Mucosa of descending colon (tissue), 3 donors: ENCODE data around the gene SPOP. TPM values are rescaled to one million over a fixed set of nuclear protein-coding genes. Genes with fewer than 3 reads are reported as not detected.

ENCODE experiments used
- ATAC-seq: fragments of 200-7000 bp; cut with Tn5 transposase; one replicate; pipeline ENCODE4 v1.9.1; 2020; ENCODE audit warnings: mild to moderate bottlenecking, moderate library complexity
- DNase-seq, 3 donors: peaks; one replicate each; pipeline ENCODE4 v3.0.0-alpha.2; 2020
- H3K36me3 ChIP-seq: fragments of 200-600 bp; one replicate; pipeline ENCODE4 v1.8.0; 2021; ENCODE audit warnings: low read depth, mild to moderate bottlenecking
- H3K4me1 ChIP-seq: fragments of 200-600 bp; one replicate; pipeline ENCODE4 v1.8.0; 2021; ENCODE audit warnings: low read depth, mild to moderate bottlenecking
- H3K4me3 ChIP-seq: fragments of 200-600 bp; one replicate; pipeline ENCODE4 v1.8.0; 2021; ENCODE audit warnings: mild to moderate bottlenecking
- H3K9me3 ChIP-seq: fragments of 200-600 bp; one replicate; pipeline ENCODE4 v1.8.0; 2021; ENCODE audit warnings: mild to moderate bottlenecking
- intact Hi-C, 2 donors: fragments of 100-400 bp; cut with DNase I in 1 of 2; cut with micrococcal nuclease in 1 of 2; formaldehyde crosslinking; loops; one replicate each; pipeline versions ENCODE4 v1.11.0 to v1.11.1; 2022; cut with DNase I, micrococcal nuclease
- total RNA-seq, 3 donors: library from RNA; stranded (reverse); fragmentation: NEBNext Ultra II Directional in 2 of 3; extraction: Animal tissue kit (Norgen Biotek cat#: 25700) in 2 of 3; gene quantifications; one replicate each; pipeline versions ENCODE4 v1.2.1 to v1.2.4, GENCODE V29; 2021 to 2023
- TF ChIP-seq, protein P1 (sequence below): fragments of 200-600 bp; IDR thresholded peaks from one replicate; pipeline ENCODE4 v1.8.0; 2022; ENCODE audit warnings: antibody characterized with exemption, mild to moderate bottlenecking
- donor health status: DM: no; HTN: no; CAD: no; lungs with moderate emphysema.
- donor health status: DM: no; HTN: no; CAD: no.
- donor health status: DM: no; HTN: yes; CAD: no.

Gene SPOP
- total RNA-seq, 3 donors from 2014 or later: 47.6 to 213 (median 56.2) TPM

DNA sequence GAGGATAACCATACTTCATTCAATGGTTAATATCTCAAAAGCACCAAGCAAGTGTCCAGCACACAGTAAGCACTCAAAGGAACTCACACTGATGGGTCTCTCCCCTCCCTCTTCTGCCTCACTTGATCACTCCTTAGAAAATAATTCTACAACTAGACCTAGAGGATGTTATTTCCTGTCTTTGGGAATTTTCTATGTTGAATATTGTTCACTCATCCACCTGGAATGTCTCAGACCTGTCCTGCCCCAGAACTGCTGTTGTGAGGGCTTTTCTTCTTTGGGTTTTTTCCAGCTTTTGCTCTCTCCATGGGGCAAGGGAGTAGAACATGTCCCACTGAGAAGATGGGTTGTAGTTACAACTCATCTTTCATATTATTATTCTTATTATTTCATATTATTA is 76.9 kb downstream of the SPOP start:
- intact Hi-C loops: no loop called here
- Histone ChIP-seq H3K9me3 (no peaks in the 10 kb centered on the region), H3K4me1 (no peaks in the 10 kb centered on the region), H3K4me3 (no peak overlapping the region), H3K36me3 (no peaks in the 10 kb centered on the region)
- ATAC-seq (no peak), DNase-seq (no peak)
- TF ChIP-seq, protein P1, sequence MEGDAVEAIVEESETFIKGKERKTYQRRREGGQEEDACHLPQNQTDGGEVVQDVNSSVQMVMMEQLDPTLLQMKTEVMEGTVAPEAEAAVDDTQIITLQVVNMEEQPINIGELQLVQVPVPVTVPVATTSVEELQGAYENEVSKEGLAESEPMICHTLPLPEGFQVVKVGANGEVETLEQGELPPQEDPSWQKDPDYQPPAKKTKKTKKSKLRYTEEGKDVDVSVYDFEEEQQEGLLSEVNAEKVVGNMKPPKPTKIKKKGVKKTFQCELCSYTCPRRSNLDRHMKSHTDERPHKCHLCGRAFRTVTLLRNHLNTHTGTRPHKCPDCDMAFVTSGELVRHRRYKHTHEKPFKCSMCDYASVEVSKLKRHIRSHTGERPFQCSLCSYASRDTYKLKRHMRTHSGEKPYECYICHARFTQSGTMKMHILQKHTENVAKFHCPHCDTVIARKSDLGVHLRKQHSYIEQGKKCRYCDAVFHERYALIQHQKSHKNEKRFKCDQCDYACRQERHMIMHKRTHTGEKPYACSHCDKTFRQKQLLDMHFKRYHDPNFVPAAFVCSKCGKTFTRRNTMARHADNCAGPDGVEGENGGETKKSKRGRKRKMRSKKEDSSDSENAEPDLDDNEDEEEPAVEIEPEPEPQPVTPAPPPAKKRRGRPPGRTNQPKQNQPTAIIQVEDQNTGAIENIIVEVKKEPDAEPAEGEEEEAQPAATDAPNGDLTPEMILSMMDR: no peak

DNA sequence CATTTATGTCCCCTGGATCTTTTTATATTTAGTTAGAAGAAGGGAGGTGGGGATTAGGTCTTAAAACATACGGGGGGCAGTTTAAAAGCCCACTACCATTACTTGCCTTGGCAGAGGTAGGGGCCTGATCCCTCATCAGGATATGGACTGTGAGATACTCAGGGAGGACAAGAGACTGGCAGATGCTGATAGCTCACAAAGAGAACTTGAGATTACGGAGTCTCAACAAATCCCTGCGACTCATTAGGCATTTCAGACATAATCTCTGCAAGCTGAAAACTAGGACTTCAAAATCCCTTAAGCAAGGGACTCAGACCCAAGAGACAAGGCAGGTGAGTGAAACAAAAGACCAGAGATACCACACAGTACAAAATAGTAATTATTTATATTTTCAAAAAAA is 79.0 kb downstream of the SPOP start:
- DNase-seq (no peak), ATAC-seq (no peak)
- no peaks in the 10 kb centered on the region for H3K4me1 ChIP-seq
- H3K4me3 ChIP-seq: no peak overlapping the region
- H3K9me3 ChIP-seq: no peaks in the 10 kb centered on the region
- TF ChIP-seq, protein P1: no peak
- intact Hi-C loops: no loop called here
- no peaks in the 10 kb centered on the region for H3K36me3 ChIP-seq

DNA sequence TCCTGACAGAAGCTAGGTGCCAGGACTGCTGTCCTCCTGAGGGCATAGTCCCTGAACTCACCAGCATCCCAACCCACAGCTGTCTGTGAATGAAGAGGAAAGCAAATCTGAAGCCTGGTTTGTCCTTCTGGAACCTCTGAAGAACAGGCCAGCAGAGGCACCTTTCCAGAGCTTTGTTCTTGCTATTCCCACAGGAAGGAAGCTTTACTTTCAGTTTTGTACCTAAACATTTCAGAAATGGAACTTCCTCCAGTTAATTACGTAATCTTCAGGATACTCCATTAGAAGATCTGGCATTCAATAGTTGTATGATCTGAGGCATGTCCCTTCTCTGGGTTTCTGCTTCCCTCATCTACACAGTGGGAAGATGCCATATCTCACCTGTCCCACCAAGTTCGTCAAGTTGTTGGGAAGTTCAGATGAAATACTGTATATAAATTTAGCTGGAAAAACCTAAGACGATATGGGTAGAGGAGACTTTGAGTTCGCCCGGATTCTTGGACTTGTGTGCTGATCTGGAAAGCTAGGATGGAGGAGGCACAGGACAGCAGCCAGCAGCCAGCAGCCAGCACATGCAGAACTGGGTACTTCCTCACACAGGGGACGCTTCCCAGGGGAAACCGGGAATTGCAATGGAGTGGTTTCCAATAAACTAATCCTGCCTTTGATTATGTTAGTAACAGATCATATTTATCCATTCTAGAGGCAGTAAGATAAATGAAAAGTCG is 79.8 kb downstream of the SPOP start:
- Histone ChIP-seq H3K36me3 (no peaks in the 10 kb centered on the region), H3K4me3 (no peak overlapping the region), H3K9me3 (no peaks in the 10 kb centered on the region), H3K4me1 (no peaks in the 10 kb centered on the region)
- TF ChIP-seq, protein P1: no peak
- DNase-seq (no peak), ATAC-seq (no peak)
- intact Hi-C loops: no loop called here

DNA sequence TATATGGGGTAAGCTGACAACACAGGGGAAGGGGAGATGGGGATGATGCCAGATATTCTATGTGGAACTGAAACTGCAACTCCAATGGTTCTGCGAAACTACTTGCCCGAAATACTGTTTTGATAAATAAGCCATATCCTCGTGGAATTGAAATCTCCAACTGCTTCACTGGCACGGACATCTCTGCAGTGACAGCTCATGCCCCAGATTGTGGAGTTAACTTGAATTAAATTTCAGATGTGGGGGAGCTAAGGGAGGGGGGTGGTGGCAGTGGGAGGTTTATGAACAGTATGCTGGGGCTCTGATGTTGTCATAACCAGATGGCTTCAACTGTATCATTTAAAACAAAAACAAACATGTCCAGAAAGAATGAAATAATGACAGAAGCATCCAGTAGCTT is 80.5 kb downstream of the SPOP start:
- no peaks in the 10 kb centered on the region for H3K36me3 ChIP-seq

DNA sequence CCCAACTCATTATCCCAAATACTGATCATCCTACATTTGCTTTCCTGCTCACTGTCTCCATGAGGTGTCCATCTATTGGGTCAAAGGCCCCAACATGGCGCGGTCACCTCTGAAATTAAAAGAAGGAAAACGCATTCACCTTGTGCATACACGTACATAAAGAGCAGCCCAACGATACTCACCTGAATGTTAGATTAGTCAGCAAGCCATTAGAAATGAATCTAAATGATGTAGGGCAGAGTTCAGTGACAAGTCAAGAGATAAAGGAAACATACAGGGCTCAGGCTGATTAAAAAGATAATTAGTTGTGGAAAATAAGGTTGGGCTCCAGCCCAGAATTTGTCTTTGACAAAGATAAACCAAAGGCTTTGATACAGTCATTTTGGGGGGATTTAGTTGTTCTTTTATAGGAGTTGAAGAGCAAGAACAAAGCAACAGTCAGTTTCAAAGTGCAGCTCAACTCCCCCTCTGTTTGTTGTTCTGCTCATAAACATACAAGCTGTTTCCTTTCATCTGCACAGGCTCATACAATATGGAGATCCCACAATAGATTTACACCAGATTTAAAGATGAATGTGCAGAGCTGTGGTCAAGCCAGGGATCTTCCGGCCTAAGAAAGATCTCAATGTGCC is 81.2 kb downstream of the SPOP start:
- ATAC-seq: no peak
- Histone ChIP-seq H3K36me3 (no peaks in the 10 kb centered on the region), H3K9me3 (no peaks in the 10 kb centered on the region), H3K4me1 (no peaks in the 10 kb centered on the region), H3K4me3 (no peak overlapping the region)
- no peak for DNase-seq
- intact Hi-C loops: no loop called here
- TF ChIP-seq, protein P1: no peak

More for the DNA sequence above, 80.5 kb downstream of the SPOP start:
- DNase-seq: no peak
- ATAC-seq: no peak
- no peaks in the 10 kb centered on the region for H3K9me3 ChIP-seq
- no peak overlapping the region for H3K4me3 ChIP-seq
- intact Hi-C loops: no loop called here
- H3K4me1 ChIP-seq: no peaks in the 10 kb centered on the region
- TF ChIP-seq, protein P1: no peak
